ENCODE results near the gene GNB1L. TPM values are rescaled to one million over a fixed set of nuclear protein-coding genes. Genes with fewer than 3 reads are reported as not detected.

Gene GNB1L
- total RNA-seq, 2 experiments from 2014 or later: 7.4 to 8.7 TPM

DNA sequence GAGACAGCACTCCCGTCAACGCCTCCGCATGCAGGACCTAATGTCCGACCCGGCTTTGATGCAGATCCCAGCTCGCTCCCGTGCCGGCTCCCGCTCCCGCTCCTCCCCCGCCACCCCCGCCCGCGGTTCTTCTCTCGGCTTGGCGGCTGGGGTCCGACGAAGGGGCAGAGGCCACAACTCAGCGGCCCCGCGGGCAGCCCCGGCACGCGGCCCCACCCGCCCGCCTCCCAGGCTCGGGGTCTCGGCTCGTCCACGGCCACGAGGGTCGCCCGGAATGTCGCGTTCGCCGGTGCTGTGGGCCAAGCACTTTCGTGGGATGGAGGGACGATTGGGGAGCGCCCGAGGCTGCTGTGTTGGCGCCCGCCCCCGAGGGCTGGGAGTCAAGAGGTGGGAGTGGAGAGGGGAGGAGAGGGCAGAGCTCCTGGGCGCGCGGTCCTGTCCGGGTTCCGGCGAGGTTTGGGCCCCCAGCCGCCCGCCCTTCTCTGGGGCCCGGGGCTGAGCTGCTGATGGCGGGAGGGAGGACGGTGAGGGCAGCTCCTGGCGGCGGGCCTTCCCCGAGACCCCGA lies 99.4 kb downstream of the GNB1L start:
- DNase-seq: no peak
- POLR2A ChIA-PET: no interaction called here
- H3K9me3 Mint-ChIP-seq: no peaks in the 10 kb centered on the region
- H3K27ac Mint-ChIP-seq: no peak overlapping the region
- H3K4me1 Mint-ChIP-seq: peaks cover 21% of the 10 kb centered on the region
- no peak overlapping the region for H3K4me3 Mint-ChIP-seq
- H3K27me3 Mint-ChIP-seq: peaks cover 53% of the 10 kb centered on the region
- CTCF ChIA-PET: interaction anchor here (0.6 to 1.4 kb wide), 2 partner anchors 24 to 193 kb away, joined by 3 to 6 read pairs; no protein-coding TSS in a partner anchor
- peaks cover 6% of the 10 kb centered on the region for H3K36me3 Mint-ChIP-seq (ENCODE audit: low read depth)

DNA sequence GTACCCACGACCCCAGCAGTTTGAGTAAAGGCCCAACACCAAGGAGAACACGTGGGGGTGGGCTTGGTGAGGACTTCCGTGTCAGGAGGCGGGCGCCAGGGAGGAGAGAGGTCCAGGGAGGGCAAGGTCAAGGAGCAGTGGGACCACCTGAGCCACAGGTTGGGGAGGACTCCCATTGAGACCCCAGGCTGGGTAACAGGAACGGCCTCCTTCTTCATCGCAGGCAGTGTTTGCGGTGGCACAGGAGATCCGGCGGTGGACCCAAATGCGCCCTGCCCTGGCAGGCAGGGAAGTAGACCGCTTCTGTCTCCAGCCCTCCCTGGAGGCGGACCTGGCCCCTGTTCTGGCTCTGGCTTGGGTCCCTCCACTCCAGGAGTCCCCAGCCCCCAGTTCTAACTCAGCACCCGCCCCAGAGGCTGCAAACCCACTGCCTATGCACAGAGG lies 100.0 kb downstream of the GNB1L start:
- no peak for DNase-seq
- H3K4me3 Mint-ChIP-seq: no peak overlapping the region
- ChIA-PET POLR2A (no interaction called here), CTCF (no interaction called here)
- peaks cover 1% of the 10 kb centered on the region for H3K36me3 Mint-ChIP-seq (ENCODE audit: low read depth)
- H3K4me1 Mint-ChIP-seq: peaks cover 16% of the 10 kb centered on the region
- no peaks in the 10 kb centered on the region for H3K9me3 Mint-ChIP-seq
- H3K27me3 Mint-ChIP-seq: peaks cover 48% of the 10 kb centered on the region
- no peak overlapping the region for H3K27ac Mint-ChIP-seq

DNA sequence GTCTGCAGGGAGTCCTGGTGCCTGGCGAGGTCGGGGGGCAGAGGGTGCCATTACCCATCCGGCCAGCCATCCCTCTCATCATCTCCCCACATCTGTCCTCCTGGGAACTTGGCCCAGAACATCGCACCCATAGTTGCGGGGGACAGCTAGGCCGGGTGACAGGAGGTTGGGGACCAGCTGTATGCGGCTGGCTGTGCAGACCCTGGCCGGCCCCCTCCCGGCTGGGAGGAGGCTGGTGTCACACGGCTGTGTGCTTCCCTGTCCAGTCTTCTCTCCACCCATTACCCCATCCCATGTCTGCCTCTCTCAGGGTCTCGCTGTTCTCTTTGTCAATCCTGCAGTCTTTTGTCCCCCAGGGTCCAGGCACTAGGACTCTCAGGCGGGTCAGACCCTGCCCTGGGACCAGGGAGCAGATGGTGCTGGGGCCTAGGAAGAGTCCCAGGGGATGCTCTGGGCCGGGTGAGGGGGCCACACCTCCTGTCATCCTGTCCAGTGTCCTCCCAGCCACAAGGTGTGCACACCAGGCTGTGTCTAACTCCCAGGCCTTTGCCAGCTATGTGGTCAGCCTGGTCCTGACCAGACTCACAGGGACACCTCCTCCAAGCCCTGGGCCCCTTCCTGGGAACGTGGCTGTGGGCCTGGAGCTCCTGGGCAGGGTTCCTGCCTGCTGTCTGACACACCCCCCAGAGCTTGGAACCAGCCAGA lies 100.5 kb downstream of the GNB1L start:
- H3K27ac Mint-ChIP-seq: no peak overlapping the region
- CTCF ChIA-PET: interaction anchor here (1.6 kb wide), 1 partner anchor 156 kb away, joined by 6 read pairs; no protein-coding TSS in a partner anchor
- peaks cover 13% of the 10 kb centered on the region for H3K4me1 Mint-ChIP-seq
- no peak for DNase-seq
- no peaks in the 10 kb centered on the region for H3K36me3 Mint-ChIP-seq (ENCODE audit: low read depth)
- peaks cover 44% of the 10 kb centered on the region for H3K27me3 Mint-ChIP-seq
- H3K4me3 Mint-ChIP-seq: no peak overlapping the region
- POLR2A ChIA-PET: no interaction called here
- H3K9me3 Mint-ChIP-seq: no peaks in the 10 kb centered on the region

DNA sequence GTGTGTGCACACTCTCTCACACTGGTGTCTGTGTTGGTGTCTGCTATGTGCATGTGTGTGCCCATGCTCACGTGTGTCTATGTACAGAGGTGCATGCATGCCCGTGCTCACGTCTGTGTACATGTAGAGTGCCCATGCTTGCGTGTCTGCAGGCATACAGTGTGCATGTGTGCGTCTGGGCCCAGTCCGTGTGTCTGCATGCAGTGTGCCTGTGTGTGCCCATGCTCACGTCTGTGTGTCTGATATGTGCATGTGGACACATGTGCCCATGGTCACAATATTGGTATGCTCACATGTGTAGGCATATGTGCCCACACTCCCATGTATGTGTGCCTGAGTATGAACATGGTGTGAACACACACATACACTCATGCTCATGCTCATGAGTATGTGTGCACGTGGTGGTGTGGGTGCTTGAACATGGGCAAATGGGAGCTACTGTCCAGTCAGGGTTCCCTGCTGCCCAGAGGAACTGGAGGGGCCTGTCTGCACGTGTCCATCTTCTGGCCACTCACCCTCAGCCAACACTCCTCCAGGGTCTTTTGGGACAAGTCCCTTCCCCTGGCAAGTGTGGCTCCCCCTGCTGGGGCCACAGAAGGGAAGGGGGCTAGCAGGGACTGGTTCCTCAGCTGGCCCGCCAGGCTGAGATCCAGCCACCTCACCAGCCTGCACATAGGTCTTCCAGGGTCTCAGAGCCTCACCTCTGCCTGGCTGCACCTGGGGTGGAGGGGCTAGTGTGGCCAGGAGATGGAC lies 101.4 kb downstream of the GNB1L start:
- H3K9me3 Mint-ChIP-seq: no peaks in the 10 kb centered on the region
- H3K27ac Mint-ChIP-seq: no peak overlapping the region
- H3K36me3 Mint-ChIP-seq (ENCODE audit: low read depth): no peaks in the 10 kb centered on the region
- DNase-seq: no peak
- peaks cover 42% of the 10 kb centered on the region for H3K27me3 Mint-ChIP-seq
- H3K4me1 Mint-ChIP-seq: peaks cover 13% of the 10 kb centered on the region
- POLR2A ChIA-PET: no interaction called here
- CTCF ChIA-PET: interaction anchor here (1.0 to 1.6 kb wide), 2 partner anchors 23 to 157 kb away, joined by 3 to 6 read pairs; no protein-coding TSS in a partner anchor
- no peak overlapping the region for H3K4me3 Mint-ChIP-seq

DNA sequence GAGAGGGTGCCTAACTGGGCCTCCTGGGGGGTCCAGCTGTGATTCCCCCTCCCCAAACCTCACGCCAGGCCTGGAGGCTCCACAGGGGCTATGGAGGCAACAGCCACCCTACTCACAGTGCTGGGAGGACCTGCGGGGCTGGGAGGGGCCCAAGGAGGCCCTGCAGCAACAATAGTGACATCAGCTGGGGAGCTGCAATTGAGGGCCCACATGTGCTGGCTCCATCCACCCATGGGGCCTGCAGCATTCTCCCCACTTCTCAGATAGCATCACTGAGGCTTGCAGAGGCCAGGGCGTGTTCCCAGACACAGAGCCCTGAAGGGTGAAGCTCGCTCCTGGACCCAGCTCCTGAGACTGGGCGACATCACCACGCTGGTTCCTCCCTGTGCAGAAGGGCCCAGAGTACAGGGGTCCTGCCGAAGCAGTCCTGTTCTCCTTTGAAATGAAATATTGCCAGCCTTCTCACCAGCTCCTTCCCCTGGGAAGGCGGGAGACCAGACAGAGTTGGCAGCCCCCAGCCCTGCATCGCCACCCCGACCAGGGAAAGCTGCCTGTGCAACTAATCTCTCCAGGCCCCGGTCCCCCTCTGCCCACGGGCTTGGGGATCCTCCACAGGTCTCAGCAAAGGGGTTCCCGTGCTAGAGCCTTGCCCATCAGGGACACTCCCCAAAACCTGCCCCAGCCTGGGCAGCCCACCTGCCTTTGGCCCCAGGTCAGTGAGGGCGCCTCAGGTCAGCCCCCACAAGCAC lies 103.0 kb downstream of the GNB1L start:
- Mint-ChIP-seq H3K27me3 (peaks cover 30% of the 10 kb centered on the region), H3K36me3 (ENCODE audit: low read depth) (no peaks in the 10 kb centered on the region), H3K4me3 (no peak overlapping the region), H3K9me3 (no peaks in the 10 kb centered on the region), H3K4me1 (peaks cover 6% of the 10 kb centered on the region), H3K27ac (no peak overlapping the region)
- ChIA-PET POLR2A (no interaction called here), CTCF (interaction anchor here (1.0 kb wide), 1 partner anchor 21 kb away, joined by 3 read pairs; no protein-coding TSS in a partner anchor)
- DNase-seq: no peak

DNA sequence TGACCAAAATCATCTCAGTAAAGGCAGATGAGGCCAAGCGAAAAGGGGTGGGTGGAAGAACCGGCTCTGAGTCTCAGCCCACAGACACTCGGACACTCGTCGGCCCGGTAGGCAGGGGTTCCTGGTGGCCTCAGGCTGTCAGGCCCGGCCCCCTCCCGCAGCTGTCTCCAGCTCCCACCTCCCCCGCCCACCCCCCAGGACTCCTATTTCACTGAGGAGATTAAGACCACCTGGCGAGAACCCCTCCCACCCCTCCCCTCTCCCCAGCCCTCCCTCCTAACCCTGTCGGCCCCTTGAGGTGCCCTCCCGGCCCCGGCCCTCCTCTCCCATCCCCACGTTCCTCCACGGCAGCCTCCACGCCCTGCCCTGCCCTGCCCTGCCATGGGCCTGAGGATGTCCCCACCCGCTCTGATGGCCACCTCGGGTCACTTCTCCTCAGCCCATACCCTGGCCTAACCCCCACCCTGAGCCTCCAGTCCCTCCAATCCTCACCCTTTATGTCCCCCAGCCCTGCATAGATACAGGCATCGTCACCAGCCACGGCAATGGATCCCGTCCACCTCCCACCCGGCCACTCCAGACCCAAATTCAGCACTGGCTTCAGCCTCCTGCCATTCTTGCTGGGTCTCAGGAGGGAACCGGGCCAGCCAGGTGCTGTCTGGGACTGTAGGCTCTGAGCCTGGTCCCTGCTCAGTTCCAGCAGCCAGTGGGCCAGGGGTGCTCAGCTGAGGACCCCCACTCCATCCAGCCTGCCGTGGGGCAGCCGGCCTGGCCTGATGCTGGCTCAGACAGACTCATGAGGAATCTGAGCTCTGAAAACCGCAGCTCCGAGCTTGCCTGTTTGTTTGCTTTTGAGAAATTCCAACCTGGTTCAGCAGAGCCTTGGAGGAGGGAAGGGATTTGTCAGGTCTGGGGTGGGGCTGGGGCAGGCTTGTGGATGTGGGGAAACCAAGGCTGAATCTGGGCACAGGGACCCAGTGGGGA lies 103.9 kb downstream of the GNB1L start:
- Mint-ChIP-seq H3K36me3 (ENCODE audit: low read depth) (no peaks in the 10 kb centered on the region), H3K4me1 (peaks cover 1% of the 10 kb centered on the region), H3K9me3 (no peaks in the 10 kb centered on the region), H3K27me3 (peaks cover 23% of the 10 kb centered on the region), H3K4me3 (no peak overlapping the region), H3K27ac (no peak overlapping the region)
- DNase-seq: no peak
- ChIA-PET CTCF (no interaction called here), POLR2A (no interaction called here)

DNA sequence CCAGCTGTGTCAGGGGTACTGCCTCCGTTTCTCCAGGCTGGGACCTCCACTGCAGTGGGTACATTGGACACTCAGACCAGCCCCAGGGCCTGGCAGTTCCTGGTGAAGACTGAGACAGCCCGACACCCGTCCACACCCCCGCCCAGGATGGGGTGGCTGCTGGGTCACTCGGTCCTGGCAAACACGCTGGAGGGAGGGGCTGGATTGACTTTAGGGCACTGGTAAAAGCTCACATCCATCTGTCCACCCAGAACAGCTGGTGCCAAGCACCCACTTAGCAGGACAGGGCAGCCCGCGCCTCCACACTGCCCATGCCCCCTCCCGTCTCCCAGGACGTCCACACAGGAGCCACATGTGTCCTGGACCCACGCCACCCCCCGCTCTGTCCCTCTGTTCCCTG lies 104.8 kb downstream of the GNB1L start:
- ChIA-PET POLR2A (no interaction called here), CTCF (interaction anchor here (1.3 kb wide), 1 partner anchor 160 kb away, joined by 3 read pairs; no protein-coding TSS in a partner anchor)
- Mint-ChIP-seq H3K27me3 (peaks cover 18% of the 10 kb centered on the region), H3K9me3 (no peaks in the 10 kb centered on the region), H3K36me3 (ENCODE audit: low read depth) (no peaks in the 10 kb centered on the region), H3K27ac (no peak overlapping the region), H3K4me1 (no peaks in the 10 kb centered on the region), H3K4me3 (no peak overlapping the region)
- DNase-seq: no peak

DNA sequence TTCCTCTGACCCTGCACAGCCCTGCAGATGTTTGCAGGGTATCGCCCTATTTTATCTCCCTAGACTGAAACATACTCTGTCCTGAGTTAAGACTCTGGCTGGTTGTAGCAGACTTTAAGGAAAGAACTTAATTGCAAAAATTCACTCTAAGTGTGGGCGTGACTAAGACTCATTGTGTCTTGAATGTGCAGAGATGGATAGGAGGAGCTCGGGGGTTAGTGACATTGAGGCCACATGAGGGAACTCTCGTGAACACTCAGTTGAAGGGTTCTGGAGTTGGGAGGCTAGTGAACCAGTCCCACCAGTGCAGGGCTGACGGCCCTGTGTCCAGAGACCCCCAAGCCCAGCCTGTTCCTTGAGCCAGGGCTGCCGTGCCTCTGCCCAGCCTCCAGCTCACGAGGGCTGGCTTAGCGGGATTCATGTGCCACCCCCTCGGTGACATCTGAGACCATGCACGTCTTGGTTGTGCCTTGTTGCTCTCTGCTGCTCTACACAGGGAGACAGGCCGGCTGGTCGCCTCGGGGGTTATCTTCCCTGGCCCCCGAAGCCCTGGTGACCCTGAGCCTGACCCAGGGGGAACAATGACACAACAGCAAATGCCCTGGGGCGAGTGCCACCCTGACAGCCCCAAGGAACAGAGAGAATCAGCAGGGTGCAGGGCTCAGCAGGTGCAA lies 105.5 kb downstream of the GNB1L start:
- ChIA-PET POLR2A (no interaction called here), CTCF (interaction anchor here (1.3 kb wide), 1 partner anchor 161 kb away, joined by 3 read pairs; no protein-coding TSS in a partner anchor)
- peaks cover 11% of the 10 kb centered on the region for H3K27me3 Mint-ChIP-seq
- H3K4me3 Mint-ChIP-seq: no peak overlapping the region
- no peaks in the 10 kb centered on the region for H3K4me1 Mint-ChIP-seq
- H3K36me3 Mint-ChIP-seq (ENCODE audit: low read depth): no peaks in the 10 kb centered on the region
- no peaks in the 10 kb centered on the region for H3K9me3 Mint-ChIP-seq
- DNase-seq: no peak
- H3K27ac Mint-ChIP-seq: no peak overlapping the region

DNA sequence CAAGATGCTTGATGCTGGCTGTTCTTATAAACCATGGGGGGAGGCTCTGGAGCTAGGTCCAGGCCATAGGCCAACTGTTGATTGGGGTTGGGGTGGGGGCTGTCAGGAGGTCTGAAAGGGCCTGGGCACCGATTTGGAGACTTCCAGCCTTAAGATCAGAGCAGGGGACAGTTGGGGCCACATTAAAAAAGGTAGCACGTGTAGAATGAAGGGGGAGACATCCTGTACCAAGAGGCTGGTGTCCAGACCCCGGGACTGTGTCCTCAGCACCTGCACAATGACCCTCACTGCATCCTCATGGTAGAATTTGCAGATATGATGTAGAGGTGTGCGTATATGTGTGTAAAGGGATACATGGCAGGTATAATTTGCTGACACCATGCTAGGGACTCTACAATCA lies 106.5 kb downstream of the GNB1L start:
- H3K27ac Mint-ChIP-seq: no peak overlapping the region
- no peaks in the 10 kb centered on the region for H3K9me3 Mint-ChIP-seq
- ChIA-PET POLR2A (no interaction called here), CTCF (no interaction called here)
- H3K4me1 Mint-ChIP-seq: no peaks in the 10 kb centered on the region
- DNase-seq: no peak
- H3K36me3 Mint-ChIP-seq (ENCODE audit: low read depth): no peaks in the 10 kb centered on the region
- H3K4me3 Mint-ChIP-seq: no peak overlapping the region
- H3K27me3 Mint-ChIP-seq: peaks cover 5% of the 10 kb centered on the region

DNA sequence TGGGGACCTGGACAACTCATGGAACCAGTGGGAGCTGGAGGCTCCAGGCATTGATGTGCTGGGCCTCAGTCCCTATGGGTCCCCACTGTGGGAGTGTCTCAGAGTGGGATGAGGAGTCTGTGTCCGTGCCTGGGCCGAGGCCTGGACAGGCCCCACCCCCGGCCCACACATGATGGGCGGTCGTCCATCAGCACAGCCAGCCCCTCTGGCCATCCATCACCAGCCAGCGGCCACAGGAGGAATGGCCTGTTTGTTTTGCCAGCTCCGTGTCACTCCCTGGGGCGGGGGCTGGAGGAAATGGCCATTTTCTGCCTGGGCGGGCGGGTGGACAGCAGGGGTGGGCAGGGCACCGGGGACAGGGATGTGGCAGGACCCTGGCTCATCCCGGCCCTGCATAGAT lies 107.1 kb downstream of the GNB1L start:
- H3K36me3 Mint-ChIP-seq (ENCODE audit: low read depth): no peaks in the 10 kb centered on the region
- H3K27ac Mint-ChIP-seq: no peak overlapping the region
- no peaks in the 10 kb centered on the region for H3K9me3 Mint-ChIP-seq
- DNase-seq: no peak
- ChIA-PET POLR2A (no interaction called here), CTCF (no interaction called here)
- H3K27me3 Mint-ChIP-seq: peaks cover 2% of the 10 kb centered on the region
- no peaks in the 10 kb centered on the region for H3K4me1 Mint-ChIP-seq
- H3K4me3 Mint-ChIP-seq: no peak overlapping the region

DNA sequence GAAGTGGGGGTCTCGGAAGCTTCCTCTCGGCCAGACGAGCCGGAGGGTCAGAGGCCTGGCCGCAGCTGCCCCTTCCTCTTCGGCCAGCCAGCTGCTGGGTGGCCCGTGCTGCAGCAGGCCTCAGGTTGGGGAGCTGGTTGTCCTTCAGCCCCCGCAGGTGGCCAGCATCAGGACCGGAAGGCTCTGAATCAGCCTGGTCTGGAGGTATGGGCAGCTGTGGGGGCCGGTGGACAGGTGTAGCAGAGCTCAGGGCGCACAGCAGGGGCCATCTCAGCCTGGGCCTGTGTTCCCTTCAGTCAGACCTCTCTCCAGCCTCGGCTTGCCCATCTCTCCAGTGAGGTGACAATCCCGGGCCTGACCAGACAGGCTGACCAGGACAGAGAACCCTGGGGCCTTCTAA lies 107.9 kb downstream of the GNB1L start:
- ChIA-PET CTCF (interaction anchor here (0.6 kb wide), 1 partner anchor 120 kb away, joined by 3 read pairs; no protein-coding TSS in a partner anchor), POLR2A (no interaction called here)
- no peaks in the 10 kb centered on the region for H3K36me3 Mint-ChIP-seq (ENCODE audit: low read depth)
- no peaks in the 10 kb centered on the region for H3K4me1 Mint-ChIP-seq
- no peak overlapping the region for H3K27ac Mint-ChIP-seq
- H3K4me3 Mint-ChIP-seq: no peak overlapping the region
- H3K27me3 Mint-ChIP-seq: peaks cover 2% of the 10 kb centered on the region
- H3K9me3 Mint-ChIP-seq: no peaks in the 10 kb centered on the region
- DNase-seq: no peak
